CD14-positive monocyte (primary cell): ENCODE measurements around the gene CYP4B1. TPM values are rescaled to one million over a fixed set of nuclear protein-coding genes. Genes with fewer than 3 reads are reported as not detected.
"Not testable (repeated sequence)": the region's sequence is repeated elsewhere in the genome, so short reads cannot be mapped to it uniquely, and the experiment has no call there.

Source experiments
- DNase-seq, 3 donors: peaks; one replicate each; pipeline ENCODE4 v3.0.0-alpha.2; 2011 to 2022
- H2AFZ ChIP-seq: 2 replicates; pipeline ENCODE4 v1.6.0; 2012; ENCODE audit warnings: mild to moderate bottlenecking, low read depth, low read length, inconsistent platforms; ENCODE audit not compliant: insufficient read depth, poor library complexity, severe bottlenecking
- H3K27ac ChIP-seq, 2 donors: 1 replicate in 1 of 2; 2 replicates in 1 of 2; pipeline ENCODE4 v1.5.1; 2012 to 2013; ENCODE audit warnings: low read length in 2 of 2, control low read depth in 1 of 2, inconsistent platforms in 1 of 2, low read depth in 1 of 2, mild to moderate bottlenecking in 1 of 2
- H3K27me3 ChIP-seq, 2 donors: one replicate each; pipeline versions ENCODE4 v1.6.0 to v1.6.1; 2011 to 2013; ENCODE audit warnings: low read length in 2 of 2; ENCODE audit not compliant: control insufficient read depth in 2 of 2, insufficient read depth in 2 of 2
- H3K36me3 ChIP-seq, 2 donors: replicated peaks in 1 of 2; 1 replicate in 1 of 2; 2 replicates in 1 of 2; pipeline versions ENCODE4 v1.5.1 to v1.6.1; 2012 to 2013; ENCODE audit warnings: low read length in 2 of 2, control low read depth in 1 of 2, inconsistent platforms in 1 of 2, mild to moderate bottlenecking in 1 of 2; ENCODE audit not compliant: insufficient read depth in 2 of 2, control insufficient read depth in 1 of 2
- H3K4me1 ChIP-seq, 2 donors: 1 replicate in 1 of 2; 2 replicates in 1 of 2; pipeline versions ENCODE4 v1.5.1 to v1.6.1; 2012 to 2013; ENCODE audit warnings: low read length in 2 of 2, control low read depth in 1 of 2, inconsistent platforms in 1 of 2, mild to moderate bottlenecking in 1 of 2, moderate library complexity in 1 of 2; ENCODE audit not compliant: insufficient read depth in 2 of 2, control insufficient read depth in 1 of 2
- H3K4me2 ChIP-seq: replicated peaks from 2 replicates; pipeline ENCODE3; 2012; ENCODE audit warnings: low read length, moderate library complexity, mild to moderate bottlenecking; ENCODE audit not compliant: poor library complexity, severe bottlenecking; ENCODE audit errors: extremely low read depth
- H3K4me3 ChIP-seq, 3 experiments: fragments of 200-600 bp in 1 of 3; sonication (generic) in 1 of 3; replicated peaks in 1 of 3; 1 replicate in 2 of 3; 2 replicates in 1 of 3; pipeline ENCODE4 v1.5.1; 2011 to 2013; ENCODE audit warnings: low read length in 3 of 3, mild to moderate bottlenecking in 3 of 3, control low read depth in 2 of 3, low read depth in 2 of 3, inconsistent platforms in 1 of 3, moderate library complexity in 1 of 3
- H3K79me2 ChIP-seq: 2 replicates; pipeline ENCODE4 v1.6.0; 2012; ENCODE audit warnings: mild to moderate bottlenecking, control low read depth, inconsistent platforms, low read length, moderate library complexity; ENCODE audit not compliant: insufficient read depth
- H3K9ac ChIP-seq: 2 replicates; pipeline ENCODE4 v1.6.0; 2017; ENCODE audit warnings: low read length, mild to moderate bottlenecking; ENCODE audit not compliant: insufficient read depth, poor library complexity, severe bottlenecking
- H3K9me3 ChIP-seq, 2 donors: replicated peaks in 1 of 2; 1 replicate in 1 of 2; 2 replicates in 1 of 2; pipeline versions ENCODE4 v1.5.1 to v1.6.1; 2012 to 2013; ENCODE audit warnings: low read length in 2 of 2, control low read depth in 1 of 2; ENCODE audit not compliant: control insufficient read depth in 1 of 2, insufficient read depth in 1 of 2
- H4K20me1 ChIP-seq: 2 replicates; pipeline ENCODE4 v1.6.0; 2012; ENCODE audit warnings: mild to moderate bottlenecking, low read length, control low read depth, moderate library complexity; ENCODE audit not compliant: insufficient read depth
- H3K27ac Mint-ChIP-seq, 7 donors: one replicate each; pipeline ENCODE4 v1.8.0; 2020; ENCODE audit warnings: mild to moderate bottlenecking in 7 of 7, mixed read lengths in 7 of 7, moderate library complexity in 6 of 7, inconsistent platforms in 2 of 7
- H3K27me3 Mint-ChIP-seq, 3 donors: one replicate each; pipeline ENCODE4 v1.8.0; 2021 to 2022; ENCODE audit warnings: low read depth in 3 of 3, mild to moderate bottlenecking in 3 of 3, mixed read lengths in 3 of 3, moderate library complexity in 3 of 3, inconsistent platforms in 1 of 3
- H3K36me3 Mint-ChIP-seq, 2 donors: one replicate each; pipeline ENCODE4 v1.8.0; 2020; ENCODE audit warnings: mixed read lengths in 2 of 2, inconsistent platforms in 1 of 2, mild to moderate bottlenecking in 1 of 2
- H3K4me1 Mint-ChIP-seq: one replicate; pipeline ENCODE4 v1.8.0; 2020; ENCODE audit warnings: mild to moderate bottlenecking, mixed read lengths
- H3K4me3 Mint-ChIP-seq, 2 donors: one replicate each; pipeline ENCODE4 v1.8.0; 2020; ENCODE audit warnings: mild to moderate bottlenecking in 2 of 2, mixed read lengths in 2 of 2, moderate library complexity in 1 of 2
- H3K9me3 Mint-ChIP-seq, 7 donors: one replicate each; pipeline ENCODE4 v1.8.0; 2020 to 2022; ENCODE audit warnings: mixed read lengths in 7 of 7, mild to moderate bottlenecking in 6 of 7, moderate library complexity in 6 of 7, inconsistent platforms in 2 of 7
- WGBS: methylation state at CpG from one replicate; pipeline ENCODE4 v1.1.5; 2013; ENCODE audit warnings: missing lambda C conversion rate; ENCODE audit not compliant: insufficient coverage; 5-methylcytosine and 5-hydroxymethylcytosine counted together
- intact Hi-C, 2 donors: fragments of 100-400 bp; cut with micrococcal nuclease; formaldehyde crosslinking; loops; one replicate each; pipeline versions ENCODE4 v1.15.0 to v1.15.1; 2023
- polyA plus RNA-seq, 3 donors: library from polyadenylated mRNA; depleted of rRNA in 1 of 3; unstranded in 2 of 3; stranded (reverse) in 1 of 3; fragments of 300-500 nt in 2 of 3; fragments of >200 nt in 1 of 3; fragmentation: Illumina TruSeq in 2 of 3; gene quantifications; 1 replicate in 2 of 3; 2 replicates in 1 of 3; pipeline ENCODE4 v1.2.3, GENCODE V29; 2012 to 2021
- TF ChIP-seq, protein P1 (sequence below): fragments of 200-600 bp; IDR thresholded peaks from one replicate; pipeline ENCODE4 v1.8.0; 2022; ENCODE audit warnings: antibody characterized with exemption, mild to moderate bottlenecking

Gene CYP4B1
- polyA plus RNA-seq, 3 donors = not detected

DNA sequence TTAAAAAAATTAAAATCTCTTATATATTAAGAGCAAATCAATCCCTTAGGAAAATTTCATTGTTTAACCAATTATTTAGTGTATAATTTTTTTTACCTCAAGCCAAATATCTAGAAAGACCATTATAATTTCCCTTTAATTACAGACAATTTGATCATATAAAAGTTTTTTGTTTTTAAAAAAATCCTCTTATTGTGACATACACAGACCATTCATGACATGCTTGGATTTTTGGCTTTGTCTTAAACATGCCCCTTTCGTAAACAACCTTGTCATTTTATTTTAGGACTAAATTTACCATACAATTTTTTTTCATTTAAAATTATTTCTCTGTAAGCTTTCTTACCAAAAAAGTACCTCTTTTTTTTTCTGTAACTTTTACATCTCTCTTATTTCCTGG is 14.2 kb upstream of the CYP4B1 start:
- H2AFZ ChIP-seq = no peak overlapping the region
- H3K4me1 ChIP-seq = no peaks in the 10 kb centered on the region
- H3K4me1 Mint-ChIP-seq = no peaks in the 10 kb centered on the region
- DNase-seq = no peak
- H3K27ac Mint-ChIP-seq = no peak overlapping the region
- H3K9ac ChIP-seq = no peak overlapping the region
- TF ChIP-seq, protein P1, sequence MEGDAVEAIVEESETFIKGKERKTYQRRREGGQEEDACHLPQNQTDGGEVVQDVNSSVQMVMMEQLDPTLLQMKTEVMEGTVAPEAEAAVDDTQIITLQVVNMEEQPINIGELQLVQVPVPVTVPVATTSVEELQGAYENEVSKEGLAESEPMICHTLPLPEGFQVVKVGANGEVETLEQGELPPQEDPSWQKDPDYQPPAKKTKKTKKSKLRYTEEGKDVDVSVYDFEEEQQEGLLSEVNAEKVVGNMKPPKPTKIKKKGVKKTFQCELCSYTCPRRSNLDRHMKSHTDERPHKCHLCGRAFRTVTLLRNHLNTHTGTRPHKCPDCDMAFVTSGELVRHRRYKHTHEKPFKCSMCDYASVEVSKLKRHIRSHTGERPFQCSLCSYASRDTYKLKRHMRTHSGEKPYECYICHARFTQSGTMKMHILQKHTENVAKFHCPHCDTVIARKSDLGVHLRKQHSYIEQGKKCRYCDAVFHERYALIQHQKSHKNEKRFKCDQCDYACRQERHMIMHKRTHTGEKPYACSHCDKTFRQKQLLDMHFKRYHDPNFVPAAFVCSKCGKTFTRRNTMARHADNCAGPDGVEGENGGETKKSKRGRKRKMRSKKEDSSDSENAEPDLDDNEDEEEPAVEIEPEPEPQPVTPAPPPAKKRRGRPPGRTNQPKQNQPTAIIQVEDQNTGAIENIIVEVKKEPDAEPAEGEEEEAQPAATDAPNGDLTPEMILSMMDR = no peak
- peaks cover 10 to 20% (median 15%) of the 10 kb centered on the region in 7 donors for H3K9me3 Mint-ChIP-seq
- no peak overlapping the region for H3K4me3 Mint-ChIP-seq
- H4K20me1 ChIP-seq = no peaks in the 10 kb centered on the region
- H3K36me3 Mint-ChIP-seq = no peaks in the 10 kb centered on the region
- H3K36me3 ChIP-seq = no peaks in the 10 kb centered on the region
- H3K4me3 ChIP-seq = no peak overlapping the region
- H3K79me2 ChIP-seq = no peaks in the 10 kb centered on the region
- H3K27me3 Mint-ChIP-seq = peaks cover under 1 to 6% (median 5%) of the 10 kb centered on the region in 3 donors
- intact Hi-C loops = no loop called here
- WGBS = no CpG with 5 or more reads among the region's 1 CpG
- no peak overlapping the region for H3K27ac ChIP-seq
- H3K27me3 ChIP-seq = no peaks in the 10 kb centered on the region
- H3K9me3 ChIP-seq = peaks cover 6 to 11% of the 10 kb centered on the region in 2 donors
- H3K4me2 ChIP-seq = no peak overlapping the region

GRCh38 chr1:46788634-46789033 is 10.2 kb upstream of the CYP4B1 start:
- H3K27me3 Mint-ChIP-seq, H3K9ac ChIP-seq, H3K9me3 ChIP-seq, H4K20me1 ChIP-seq, H2AFZ ChIP-seq, H3K4me1 ChIP-seq, H3K36me3 ChIP-seq, H3K4me3 ChIP-seq, H3K27me3 ChIP-seq, intact Hi-C loops, H3K4me2 ChIP-seq, H3K4me1 Mint-ChIP-seq, H3K4me3 Mint-ChIP-seq, H3K27ac Mint-ChIP-seq, H3K79me2 ChIP-seq, H3K36me3 Mint-ChIP-seq, H3K27ac ChIP-seq, DNase-seq: not testable (repeated sequence)
- peaks cover 4 to 17% (median 8%) of the 10 kb centered on the region in 7 donors for H3K9me3 Mint-ChIP-seq
- no CpG with 5 or more reads among the region's 4 CpGs for WGBS
